Loucy (cell line): ENCODE measurements around the gene FAAP24.
"Not testable (repeated sequence)": the region's sequence is repeated elsewhere in the genome, so short reads cannot be mapped to it uniquely, and the experiment has no call there.

Experiments
- H2AFZ ChIP-seq: fragments of 200-600 bp; sonication (generic); 2 replicates; pipeline ENCODE4 v1.6.0; 2016; ENCODE audit warnings: antibody characterized with exemption, mild to moderate bottlenecking, low read length, moderate library complexity
- H3F3A ChIP-seq: fragments of 200-600 bp; 2 replicates; pipeline ENCODE4 v1.6.0; 2016; ENCODE audit warnings: antibody characterized with exemption, low read depth, mild to moderate bottlenecking
- H3K27me3 ChIP-seq: fragments of 200-600 bp; sonication (generic); 2 replicates; pipeline ENCODE4 v1.6.1; 2014; ENCODE audit warnings: low read length, mild to moderate bottlenecking; ENCODE audit not compliant: insufficient read depth, poor library complexity, severe bottlenecking
- H3K36me3 ChIP-seq: fragments of 200-600 bp; sonication (generic); 2 replicates; pipeline ENCODE4 v1.6.1; 2016; ENCODE audit warnings: low read length; ENCODE audit not compliant: insufficient read depth
- H3K4me1 ChIP-seq: fragments of 200-600 bp; sonication (generic); 2 replicates; pipeline ENCODE4 v1.5.1; 2014; ENCODE audit warnings: low read length, mild to moderate bottlenecking; ENCODE audit not compliant: insufficient read depth, poor library complexity, severe bottlenecking
- H3K4me2 ChIP-seq: fragments of 200-600 bp; sonication (generic); 2 replicates; pipeline ENCODE4 v1.6.0; 2014; ENCODE audit warnings: antibody characterized with exemption, low read length, low read depth, mild to moderate bottlenecking; ENCODE audit not compliant: poor library complexity, severe bottlenecking
- H3K4me3 ChIP-seq: fragments of 200-600 bp; sonication (generic); 2 replicates; pipeline ENCODE4 v1.5.1; 2014; ENCODE audit warnings: low read length, mild to moderate bottlenecking, mixed read lengths; ENCODE audit not compliant: poor library complexity, severe bottlenecking
- H3K79me2 ChIP-seq: fragments of 200-600 bp; sonication (generic); 2 replicates; pipeline ENCODE4 v1.6.1; 2014; ENCODE audit warnings: low read length; ENCODE audit not compliant: insufficient read depth
- H3K9ac ChIP-seq: fragments of 200-600 bp; sonication (generic); 2 replicates; pipeline ENCODE4 v1.6.0; 2014; ENCODE audit warnings: mild to moderate bottlenecking, low read depth, low read length, moderate library complexity; ENCODE audit not compliant: poor library complexity, severe bottlenecking
- H3K9me2 ChIP-seq: fragments of 200-600 bp; sonication (generic); replicated peaks from 2 replicates; pipeline ENCODE4 v1.6.1; 2016; ENCODE audit warnings: low read depth, low read length, mixed read lengths
- H3K9me3 ChIP-seq: fragments of 200-600 bp; sonication (generic); 2 replicates; pipeline ENCODE4 v1.6.1; 2014; ENCODE audit warnings: mild to moderate bottlenecking, antibody characterized with exemption, low read length, low read depth; ENCODE audit not compliant: insufficient read depth
- H4K20me1 ChIP-seq: fragments of 200-600 bp; sonication (generic); 2 replicates; pipeline ENCODE4 v1.6.0; 2014; ENCODE audit warnings: antibody characterized with exemption, low read length, mild to moderate bottlenecking; ENCODE audit not compliant: insufficient read depth, poor library complexity, severe bottlenecking
- EZH2phosphoT487 ChIP-seq: fragments of 200-600 bp; IDR thresholded peaks from 2 replicates; pipeline ENCODE4 v1.6.1; 2018; ENCODE audit warnings: antibody characterized with exemption, mild to moderate bottlenecking, moderate library complexity, borderline replicate concordance
- TF ChIP-seq, protein P1 (sequence below): fragments of 200-600 bp; sonication (generic); conservative IDR thresholded peaks from 2 replicates; pipeline ENCODE4 v1.5.1; 2014; ENCODE audit warnings: mild to moderate bottlenecking, antibody characterized with exemption, low read length

The FAAP24 gene

DNA sequence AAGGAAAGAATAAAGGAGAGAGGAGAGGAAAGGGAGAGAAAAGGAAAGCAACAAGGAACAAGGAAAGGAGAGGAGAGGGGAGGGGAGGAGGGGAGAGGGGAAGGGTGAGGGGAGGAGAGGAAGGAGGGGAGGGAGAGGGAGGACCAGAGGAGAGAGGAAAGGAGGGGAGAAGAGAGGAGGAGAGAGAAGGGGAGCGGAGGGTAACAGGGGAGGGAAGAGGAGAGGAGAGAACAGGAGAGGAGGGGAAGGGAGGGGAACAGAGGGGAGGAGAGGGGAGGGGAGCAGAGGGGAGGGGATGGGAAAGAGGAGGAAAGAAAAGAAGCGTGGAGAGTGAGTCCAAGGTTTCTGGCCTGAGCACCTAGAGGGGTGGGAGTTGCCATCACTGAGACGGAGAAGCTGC, 26.7 kb downstream of the FAAP24 start:
- H3K36me3 ChIP-seq, result no peaks in the 10 kb centered on the region
- H2AFZ ChIP-seq, result no peak overlapping the region
- peaks cover 4% of the 10 kb centered on the region for H3K4me1 ChIP-seq
- no peaks in the 10 kb centered on the region for H3K9me2 ChIP-seq
- H3K9ac ChIP-seq, result no peak overlapping the region
- no peaks in the 10 kb centered on the region for H3K79me2 ChIP-seq
- H3K4me2 ChIP-seq, result no peak overlapping the region
- no peaks in the 10 kb centered on the region for H3K27me3 ChIP-seq
- no peak for TF ChIP-seq EZH2phosphoT487
- TF ChIP-seq, protein P1, sequence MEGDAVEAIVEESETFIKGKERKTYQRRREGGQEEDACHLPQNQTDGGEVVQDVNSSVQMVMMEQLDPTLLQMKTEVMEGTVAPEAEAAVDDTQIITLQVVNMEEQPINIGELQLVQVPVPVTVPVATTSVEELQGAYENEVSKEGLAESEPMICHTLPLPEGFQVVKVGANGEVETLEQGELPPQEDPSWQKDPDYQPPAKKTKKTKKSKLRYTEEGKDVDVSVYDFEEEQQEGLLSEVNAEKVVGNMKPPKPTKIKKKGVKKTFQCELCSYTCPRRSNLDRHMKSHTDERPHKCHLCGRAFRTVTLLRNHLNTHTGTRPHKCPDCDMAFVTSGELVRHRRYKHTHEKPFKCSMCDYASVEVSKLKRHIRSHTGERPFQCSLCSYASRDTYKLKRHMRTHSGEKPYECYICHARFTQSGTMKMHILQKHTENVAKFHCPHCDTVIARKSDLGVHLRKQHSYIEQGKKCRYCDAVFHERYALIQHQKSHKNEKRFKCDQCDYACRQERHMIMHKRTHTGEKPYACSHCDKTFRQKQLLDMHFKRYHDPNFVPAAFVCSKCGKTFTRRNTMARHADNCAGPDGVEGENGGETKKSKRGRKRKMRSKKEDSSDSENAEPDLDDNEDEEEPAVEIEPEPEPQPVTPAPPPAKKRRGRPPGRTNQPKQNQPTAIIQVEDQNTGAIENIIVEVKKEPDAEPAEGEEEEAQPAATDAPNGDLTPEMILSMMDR, result no peak
- no peaks in the 10 kb centered on the region for H3K9me3 ChIP-seq
- no peaks in the 10 kb centered on the region for H4K20me1 ChIP-seq
- no peak overlapping the region for H3K4me3 ChIP-seq
- H3F3A ChIP-seq, result no peaks in the 10 kb centered on the region

DNA sequence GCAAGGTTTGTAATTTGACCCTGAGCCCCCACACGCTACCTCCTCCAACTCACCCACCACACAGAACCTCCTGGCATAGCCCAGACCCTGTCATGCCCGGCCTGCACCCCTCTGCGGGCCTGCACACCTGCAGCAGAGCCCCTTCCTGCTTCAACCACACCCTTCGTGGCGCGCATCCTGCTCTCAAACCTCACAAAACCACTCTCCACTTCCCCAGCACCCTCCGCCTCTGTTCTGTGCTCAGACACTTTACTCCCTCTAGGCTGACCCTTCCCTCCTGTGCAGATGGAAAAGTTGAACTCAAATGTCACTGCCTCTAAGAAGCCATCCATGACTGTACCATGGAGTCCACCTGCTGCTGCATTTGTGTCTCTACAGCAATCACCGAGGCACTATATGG, 28.5 kb downstream of the FAAP24 start:
- no peaks in the 10 kb centered on the region for H3K9me2 ChIP-seq
- no peaks in the 10 kb centered on the region for H3K36me3 ChIP-seq
- H3K4me1 ChIP-seq, result peaks cover 4% of the 10 kb centered on the region
- no peaks in the 10 kb centered on the region for H3K9me3 ChIP-seq
- no peak overlapping the region for H2AFZ ChIP-seq
- H3F3A ChIP-seq, result no peaks in the 10 kb centered on the region
- H3K4me3 ChIP-seq, result no peak overlapping the region
- no peak overlapping the region for H3K4me2 ChIP-seq
- H3K27me3 ChIP-seq, result no peaks in the 10 kb centered on the region
- TF ChIP-seq, protein P1, result no peak
- TF ChIP-seq EZH2phosphoT487, result no peak
- no peaks in the 10 kb centered on the region for H3K79me2 ChIP-seq
- no peaks in the 10 kb centered on the region for H4K20me1 ChIP-seq
- no peak overlapping the region for H3K9ac ChIP-seq

DNA sequence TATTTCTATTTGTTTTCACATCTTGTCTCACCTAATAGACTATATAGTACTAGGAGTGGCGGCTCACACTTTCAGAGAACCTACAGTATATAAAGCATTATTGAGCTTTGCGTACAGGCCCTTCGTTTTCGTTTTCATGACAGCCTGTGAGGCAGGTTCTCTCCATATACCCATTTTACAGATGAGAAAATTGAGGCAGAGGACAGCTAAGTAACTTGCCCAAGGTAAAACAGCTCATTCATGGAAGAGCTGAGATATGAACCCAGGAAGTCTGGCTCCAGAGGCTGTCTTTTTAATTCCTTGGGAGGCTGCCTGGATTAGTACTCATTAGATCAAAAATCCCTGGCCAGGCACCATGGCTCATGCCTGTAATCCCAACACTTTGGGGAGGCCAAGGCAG, 28.9 kb downstream of the FAAP24 start:
- H3K36me3 ChIP-seq, result no peaks in the 10 kb centered on the region
- no peak overlapping the region for H2AFZ ChIP-seq
- H3F3A ChIP-seq, result no peaks in the 10 kb centered on the region
- H3K4me3 ChIP-seq, result no peak overlapping the region
- TF ChIP-seq, protein P1, result no peak
- no peak for TF ChIP-seq EZH2phosphoT487
- H3K9ac ChIP-seq, result no peak overlapping the region
- H4K20me1 ChIP-seq, result no peaks in the 10 kb centered on the region
- H3K9me3 ChIP-seq, result no peaks in the 10 kb centered on the region
- H3K4me2 ChIP-seq, result no peak overlapping the region
- peaks cover 4% of the 10 kb centered on the region for H3K4me1 ChIP-seq
- H3K27me3 ChIP-seq, result no peaks in the 10 kb centered on the region
- H3K9me2 ChIP-seq, result no peaks in the 10 kb centered on the region
- no peaks in the 10 kb centered on the region for H3K79me2 ChIP-seq

DNA sequence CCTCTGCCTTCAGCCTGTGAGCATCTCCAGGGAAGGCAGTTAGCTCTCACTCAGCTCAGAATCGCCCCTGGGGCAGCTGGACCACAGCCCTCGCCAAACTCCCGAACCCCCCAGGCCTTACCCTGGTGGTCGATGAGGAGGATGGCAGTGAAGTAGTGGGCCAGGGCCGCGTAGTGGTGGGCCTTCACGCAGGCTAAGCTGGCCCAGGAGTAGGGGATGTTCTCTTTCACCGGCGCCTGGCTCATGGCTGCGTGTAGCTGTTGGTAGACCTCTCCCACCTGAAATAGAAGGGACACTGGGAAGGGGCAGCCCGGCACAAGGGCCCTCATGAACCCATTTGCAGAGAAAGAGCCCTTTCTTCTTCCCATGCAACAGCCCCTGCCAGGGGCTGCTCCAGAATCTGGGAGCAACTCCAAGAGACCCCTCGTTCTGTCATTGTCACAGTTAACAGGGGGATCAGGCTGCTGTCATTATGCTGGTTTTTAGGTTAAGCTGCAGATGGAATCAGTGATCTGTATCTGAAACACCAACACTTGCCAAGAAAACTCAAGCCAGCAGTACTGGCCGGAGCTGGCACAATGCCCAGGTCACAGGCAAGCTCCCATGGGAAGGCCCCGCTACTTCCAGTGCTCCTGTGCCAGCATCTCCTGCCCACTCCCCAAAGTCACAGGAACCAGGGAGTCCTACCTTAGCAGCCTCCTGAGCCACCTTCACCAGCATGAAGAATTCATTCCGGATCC, 30.3 kb downstream of the FAAP24 start:
- H3F3A ChIP-seq, H3K4me2 ChIP-seq, H2AFZ ChIP-seq, H3K36me3 ChIP-seq, H3K9me3 ChIP-seq, H3K4me3 ChIP-seq, H3K79me2 ChIP-seq, H3K27me3 ChIP-seq, H3K9me2 ChIP-seq, H3K4me1 ChIP-seq, H3K9ac ChIP-seq, H4K20me1 ChIP-seq: not testable (repeated sequence)

- not testable (repeated sequence) for H3K4me2 ChIP-seq, H3K9me2 ChIP-seq, H3K27me3 ChIP-seq
Observed at GRCh38 chr19:33003424-33004024, 31.5 kb downstream of the FAAP24 start.

More at GRCh38 chr19:33003424-33004024, 31.5 kb downstream of the FAAP24 start:
- not testable (repeated sequence) for H3K4me1 ChIP-seq, H3K9me3 ChIP-seq, H3F3A ChIP-seq, H4K20me1 ChIP-seq, H3K9ac ChIP-seq, H3K4me3 ChIP-seq, H3K79me2 ChIP-seq, H3K36me3 ChIP-seq, H2AFZ ChIP-seq
